GM21526 (cell line): ENCODE data around the gene OR2S2.

ENCODE experiments used
- ATAC-seq: cut with Tn5 transposase; IDR thresholded peaks from one replicate; pipeline ENCODE4 v1.9.1; 2021; ENCODE audit warnings: moderate library complexity; ENCODE audit not compliant: unreplicated experiment, low FRiP score

OR2S2 gene

DNA sequence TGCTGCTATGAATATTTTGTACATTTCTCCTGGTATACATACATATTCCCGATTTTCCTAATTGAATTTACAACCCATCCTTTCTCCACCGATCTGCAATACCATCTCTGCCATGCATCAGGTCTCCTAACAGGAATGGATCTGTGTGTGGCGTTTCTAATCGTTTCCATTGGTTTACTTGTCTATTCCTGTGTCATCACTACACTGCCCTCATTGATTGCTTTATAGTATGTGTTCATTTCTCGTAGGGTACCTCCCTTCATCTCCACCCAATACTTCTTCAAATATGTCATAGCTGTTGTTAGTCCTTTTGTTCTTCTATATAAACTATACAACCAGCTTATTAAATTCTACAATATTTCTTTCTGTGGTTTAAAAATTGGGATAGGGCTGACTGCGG is 7.1 kb upstream of the OR2S2 start:
- no peak for ATAC-seq

DNA sequence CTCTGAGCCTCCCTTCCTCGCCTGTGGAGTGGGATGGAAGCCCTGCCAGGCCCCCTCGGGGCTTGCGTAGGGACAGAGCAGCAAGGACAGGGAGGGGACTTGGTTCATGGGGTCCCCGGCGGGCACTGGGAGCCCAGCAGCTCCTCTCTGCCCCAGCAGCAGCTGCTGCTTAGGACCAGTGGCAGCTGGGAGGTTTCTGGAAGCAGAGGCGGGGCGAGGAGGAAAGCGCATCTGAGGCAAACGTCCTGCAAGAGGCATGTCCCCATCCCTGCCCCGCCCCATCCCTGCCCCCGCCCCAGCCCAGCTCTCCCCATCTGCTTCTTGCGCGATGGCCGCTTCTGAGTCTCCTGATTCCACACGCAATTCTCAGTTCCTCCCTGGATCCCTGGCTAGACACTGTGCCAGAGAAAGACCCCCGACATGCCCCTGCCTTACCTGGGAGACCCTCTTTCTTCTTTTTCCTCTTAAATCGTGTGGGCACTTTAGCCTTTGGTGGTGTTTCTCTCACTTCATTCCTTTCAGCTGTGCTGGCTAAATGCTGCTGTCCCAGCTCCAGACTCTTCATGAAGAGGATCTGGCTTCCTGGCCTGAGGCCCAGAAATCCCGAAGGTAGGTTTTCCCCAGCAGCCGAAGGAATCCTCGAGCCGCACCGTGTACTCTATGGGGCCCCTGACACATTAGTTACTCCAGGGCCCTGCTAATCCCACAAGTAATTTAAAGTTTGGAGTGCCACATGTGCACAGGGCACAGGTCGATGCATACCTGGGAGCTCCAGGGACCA is 4.4 kb upstream of the OR2S2 start:
- ATAC-seq = no peak

DNA sequence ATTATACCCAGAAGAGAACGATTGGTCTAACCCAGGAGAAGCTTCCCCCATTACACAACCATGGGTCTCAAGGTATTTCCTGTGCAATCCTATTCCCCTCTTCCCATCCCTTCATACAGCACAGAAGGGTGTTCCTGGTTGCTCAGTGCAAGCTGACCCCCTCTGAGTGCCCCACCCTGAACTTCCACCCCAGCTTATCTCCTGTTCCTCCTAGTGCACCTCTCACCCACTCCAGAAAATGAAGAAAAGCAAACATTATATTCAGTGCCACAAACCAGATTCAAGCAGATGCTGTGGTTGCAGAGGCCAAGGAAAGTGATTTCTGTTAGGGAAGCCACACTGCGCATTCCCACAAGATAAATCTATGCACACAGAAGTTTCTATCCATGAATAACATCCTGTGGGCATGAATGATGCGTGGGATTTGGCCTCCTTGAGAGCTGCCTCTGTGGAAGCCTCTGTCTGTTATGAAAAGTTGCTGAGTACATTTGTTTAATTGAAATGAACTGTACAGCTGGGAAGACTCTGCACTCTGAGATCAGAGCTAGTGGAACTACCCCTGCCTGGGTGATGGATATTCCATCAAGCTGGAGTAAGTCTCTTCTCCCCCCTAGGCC is 2.2 kb upstream of the OR2S2 start:
- no peak for ATAC-seq

DNA sequence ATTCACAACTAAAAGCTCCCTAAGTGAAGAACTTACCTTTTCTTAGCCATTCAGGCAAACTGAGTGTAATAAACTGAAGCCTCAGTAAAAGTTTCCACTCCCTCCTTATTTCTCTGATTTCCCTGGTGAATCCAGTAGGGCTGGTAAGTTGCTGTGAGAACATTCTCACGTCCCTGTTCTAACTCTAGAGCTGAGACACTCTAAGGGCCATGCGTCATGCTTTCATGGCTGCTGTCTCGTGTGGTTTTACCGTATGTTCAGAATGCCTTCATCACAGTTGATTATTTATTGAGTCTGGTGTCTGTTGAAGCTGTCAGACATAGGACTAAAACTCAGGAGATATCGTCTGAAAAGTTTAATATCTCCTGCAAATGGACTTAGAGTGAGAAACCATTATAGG is 1.3 kb downstream of the OR2S2 start:
- no peak for ATAC-seq

DNA sequence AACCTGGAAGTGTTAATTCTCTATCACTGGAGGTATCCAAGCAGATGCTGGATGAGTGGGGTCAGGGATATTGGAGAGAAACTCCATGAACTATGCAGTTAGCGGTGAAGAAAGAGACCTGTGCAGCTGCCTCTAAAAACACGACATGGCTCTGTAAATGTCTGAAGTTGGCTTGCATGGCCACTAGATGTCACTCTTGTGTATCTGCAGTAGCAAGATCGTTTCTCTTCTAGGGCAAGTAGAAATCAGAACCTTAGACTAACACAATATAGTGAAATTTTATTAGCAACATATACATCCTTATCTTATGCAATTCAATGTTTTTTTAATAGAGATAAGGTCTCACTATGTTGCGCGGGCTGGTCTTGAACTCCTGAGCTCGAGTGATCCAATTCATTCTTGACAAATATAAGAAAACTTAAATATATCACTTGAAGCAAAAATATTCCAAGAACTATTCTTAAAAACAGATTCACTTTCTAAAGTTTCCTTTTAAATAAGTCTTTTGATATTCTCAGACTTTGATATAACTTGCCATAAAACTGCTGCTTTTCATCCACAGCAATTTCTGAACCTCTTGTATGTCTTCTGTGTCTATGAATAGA is 2.9 kb downstream of the OR2S2 start:
- ATAC-seq = no peak

DNA sequence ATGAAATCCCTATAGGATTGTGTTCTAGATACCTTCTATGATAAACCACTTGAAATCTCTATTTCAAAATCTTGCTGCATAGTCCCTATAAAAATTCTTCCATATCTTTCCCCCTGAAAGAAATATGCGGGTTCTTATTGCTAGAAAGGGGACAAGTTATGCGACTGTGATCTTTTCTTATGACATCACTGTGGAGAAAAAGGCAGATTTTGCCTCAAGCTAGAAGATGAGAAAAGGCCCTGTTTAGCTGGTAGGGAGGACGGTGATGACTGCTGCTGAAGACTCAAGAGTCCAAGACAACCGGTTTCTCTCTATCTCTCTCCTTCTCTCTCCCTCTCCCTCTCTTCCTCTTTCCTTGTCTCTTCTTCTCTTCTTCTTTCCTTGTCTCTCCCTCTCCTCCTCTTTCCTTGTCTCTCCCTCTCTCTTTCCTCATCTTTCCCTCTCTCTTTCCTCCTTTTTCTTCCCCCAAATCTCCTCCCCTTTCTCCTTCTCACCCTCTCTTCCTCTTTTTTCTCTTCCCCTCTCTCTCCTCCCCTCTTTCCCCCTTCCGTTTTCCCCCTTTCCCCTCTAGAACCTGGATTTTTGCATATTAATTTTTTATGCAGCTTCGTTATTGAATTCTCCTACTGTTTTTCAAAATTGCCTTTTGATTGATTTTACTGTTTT is 5.3 kb downstream of the OR2S2 start:
- no peak for ATAC-seq

DNA sequence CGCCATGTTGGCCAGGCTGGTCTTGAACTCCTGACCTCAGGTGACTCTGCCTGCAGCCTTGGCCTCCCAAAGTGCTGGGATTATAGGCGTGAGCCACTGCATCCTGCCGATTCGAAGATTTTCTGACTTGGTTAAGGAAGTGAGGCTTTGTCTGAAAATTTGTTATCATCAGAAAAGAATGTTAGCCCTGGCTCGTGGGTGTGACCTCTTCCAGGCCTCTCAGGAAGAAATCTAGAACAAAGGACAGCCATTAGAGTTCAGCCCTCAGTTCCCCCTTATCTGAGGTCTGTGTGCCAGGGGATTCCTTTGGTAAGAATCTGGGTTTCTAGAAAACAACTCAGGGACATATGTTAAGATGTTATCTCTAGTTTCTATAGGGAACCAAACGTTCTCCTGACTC is 6.2 kb downstream of the OR2S2 start:
- ATAC-seq = no peak

DNA sequence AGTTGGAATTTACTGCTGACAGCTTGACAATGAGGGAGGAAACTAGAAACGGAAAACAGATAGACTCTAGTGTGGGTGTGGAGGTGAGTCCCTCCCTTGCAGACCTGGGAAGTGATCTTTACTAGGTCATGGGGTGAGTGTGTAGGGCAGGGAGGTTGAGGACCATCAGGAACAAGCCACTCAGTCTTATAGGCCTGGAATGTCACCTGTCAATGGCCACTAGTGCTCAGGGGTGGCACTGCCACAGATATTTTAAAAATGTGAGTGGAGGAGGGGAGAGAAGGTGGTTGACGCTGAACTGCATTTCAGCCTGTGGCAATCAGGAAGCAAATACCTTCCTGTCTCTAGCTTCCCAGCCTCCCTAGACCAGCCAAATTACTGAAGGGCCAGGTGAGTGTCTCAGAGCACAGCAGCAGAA is 9.0 kb downstream of the OR2S2 start:
- no peak for ATAC-seq

DNA sequence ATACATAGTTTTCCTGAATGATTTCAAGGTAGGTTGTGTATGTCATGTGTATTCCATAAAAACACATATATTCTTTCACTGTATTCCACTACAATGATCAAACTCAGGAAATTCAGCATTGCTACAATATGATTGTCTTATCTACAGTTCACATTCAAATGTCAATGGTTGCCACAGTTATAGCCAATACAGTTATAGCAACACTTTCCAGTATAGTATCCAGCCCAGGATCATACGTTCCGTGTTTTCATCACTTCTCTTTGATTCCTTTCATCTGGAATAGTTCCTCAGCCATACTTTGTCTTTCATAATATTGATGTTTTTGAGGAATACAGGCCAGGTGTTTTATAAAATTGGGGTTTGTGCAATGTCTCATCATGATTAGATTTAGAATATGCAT is 9.5 kb downstream of the OR2S2 start:
- ATAC-seq = no peak

DNA sequence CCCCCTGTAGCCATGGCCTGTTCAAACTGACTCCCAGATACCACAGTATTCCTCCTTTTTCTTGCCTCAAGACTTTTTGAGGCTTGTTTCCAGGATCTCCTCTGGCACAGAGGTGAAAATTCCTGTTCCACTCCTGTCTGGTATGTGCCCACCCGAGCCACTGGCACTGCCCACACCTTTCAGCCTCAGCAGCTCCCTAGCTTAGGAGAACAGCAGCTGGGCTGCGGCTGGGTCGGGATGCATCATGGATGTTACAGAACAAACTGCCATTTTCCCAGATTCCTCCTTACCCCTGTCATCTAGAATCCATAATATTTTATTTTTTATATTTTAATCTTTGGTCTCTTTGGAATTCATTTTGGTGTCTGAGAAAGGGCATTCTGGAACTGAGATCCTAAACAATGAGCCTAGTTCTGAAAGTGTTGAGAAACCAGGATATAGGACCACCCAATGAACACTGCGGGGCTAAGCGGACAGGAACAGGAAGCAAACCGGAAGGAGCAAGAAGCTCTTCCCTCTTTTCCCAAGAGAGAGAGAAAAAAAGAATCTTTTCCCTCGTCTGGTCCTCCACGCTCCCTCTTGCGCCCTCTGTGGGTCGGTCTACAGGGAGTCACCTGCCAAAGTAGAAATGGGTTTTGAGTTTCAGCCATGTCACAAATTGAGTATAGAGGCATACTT is 12.5 kb downstream of the OR2S2 start:
- no peak for ATAC-seq

DNA sequence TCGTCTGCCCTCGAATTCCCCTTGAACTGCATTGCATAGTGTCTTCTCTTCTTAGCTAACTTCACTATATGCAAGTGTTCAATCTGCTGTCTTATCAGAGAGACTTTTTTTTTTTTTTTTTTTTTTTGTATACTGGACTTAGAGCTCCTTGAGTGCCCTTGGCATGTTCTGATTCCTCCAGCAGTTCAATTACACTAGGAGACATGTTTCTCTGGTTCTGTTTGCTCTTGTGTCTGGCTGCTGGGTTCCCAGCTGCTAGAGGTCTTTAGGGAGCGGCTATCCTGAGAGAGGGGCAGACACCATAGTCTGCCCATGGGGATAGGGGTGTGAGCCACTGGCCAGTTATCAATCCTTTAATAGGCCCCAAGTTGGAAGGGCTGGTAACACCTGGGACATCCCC is 13.1 kb downstream of the OR2S2 start:
- no peak for ATAC-seq

DNA sequence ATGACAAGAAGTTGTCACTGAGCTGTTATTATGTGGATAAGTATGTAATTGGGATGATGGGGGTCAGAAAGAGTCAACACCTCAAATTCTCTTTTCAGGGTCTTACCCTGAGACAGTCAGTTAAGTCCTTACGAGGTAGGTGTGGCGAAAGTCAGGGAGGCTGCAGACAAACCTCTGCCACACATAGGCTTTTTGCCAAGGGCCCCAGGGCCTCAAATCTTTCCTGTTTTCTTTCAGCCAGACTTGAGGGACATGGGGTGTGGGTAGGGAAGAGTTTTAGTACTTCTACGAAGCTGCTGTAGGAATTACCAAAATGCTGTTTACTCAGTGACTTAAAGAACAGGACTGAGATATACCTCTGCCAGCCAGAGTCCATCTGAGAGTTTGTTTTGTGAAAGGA is 13.8 kb downstream of the OR2S2 start:
- no peak for ATAC-seq

DNA sequence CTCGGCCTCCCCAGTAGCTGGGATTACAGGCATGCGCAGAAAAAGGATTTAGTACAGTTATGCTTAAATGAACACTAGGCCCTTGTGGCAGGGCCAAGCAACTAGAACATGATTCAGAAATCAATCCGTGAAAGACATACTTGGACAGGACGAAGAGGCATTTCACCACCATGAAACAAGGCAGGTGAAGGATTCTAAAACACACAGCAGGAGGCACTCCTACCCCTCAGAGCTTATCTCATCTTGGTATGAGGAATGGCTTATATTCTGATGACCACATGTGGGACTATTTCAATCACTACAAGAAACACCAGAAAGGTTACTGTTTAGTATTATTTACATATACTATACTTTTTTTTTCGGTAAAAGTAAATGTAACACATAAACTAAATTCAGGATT is 15.7 kb downstream of the OR2S2 start:
- no peak for ATAC-seq

DNA sequence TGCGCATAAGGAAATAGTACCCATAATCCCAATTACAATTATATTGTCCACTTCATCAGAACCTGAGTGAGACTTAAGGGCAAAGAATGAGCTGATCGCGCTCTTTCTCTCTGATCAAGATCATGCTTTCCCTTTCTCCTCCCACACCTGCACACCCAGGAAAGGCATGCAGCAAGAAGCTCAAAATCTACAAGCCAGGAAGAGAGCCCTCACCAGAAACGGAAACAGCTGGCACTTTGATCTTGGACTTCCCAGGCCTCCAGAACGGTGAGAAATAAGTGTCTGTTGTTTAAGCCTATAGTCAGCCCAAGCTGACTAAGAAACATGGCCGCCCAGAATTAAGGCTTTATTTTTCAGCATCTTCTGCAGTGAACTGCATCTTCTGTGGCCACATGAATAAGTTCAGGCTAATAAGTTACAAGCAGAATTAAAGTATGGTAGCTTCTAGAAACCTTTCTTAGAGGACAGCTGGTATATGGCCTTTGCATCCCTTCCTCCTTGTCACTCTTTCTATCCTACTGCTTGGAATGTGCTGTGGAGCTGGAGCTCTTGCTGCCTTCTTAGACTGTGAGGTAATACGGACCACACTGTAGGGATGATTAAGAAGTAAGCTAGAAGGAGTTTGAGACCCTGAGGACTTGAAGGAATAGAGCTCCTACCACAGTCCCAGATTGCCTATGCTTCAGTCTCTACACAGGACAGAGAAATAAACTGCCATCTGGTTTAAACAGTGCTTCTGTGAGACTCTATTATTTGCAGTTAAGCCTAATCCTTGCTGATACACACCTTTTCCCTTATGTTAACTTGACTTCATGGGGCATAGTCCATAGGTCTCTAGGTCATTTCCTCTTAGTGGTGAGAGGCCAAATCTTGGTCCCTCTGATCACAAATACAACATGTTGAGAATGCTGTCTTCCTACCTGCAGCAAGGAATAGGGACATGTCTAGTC is 17.2 kb downstream of the OR2S2 start:
- ATAC-seq = no peak

DNA sequence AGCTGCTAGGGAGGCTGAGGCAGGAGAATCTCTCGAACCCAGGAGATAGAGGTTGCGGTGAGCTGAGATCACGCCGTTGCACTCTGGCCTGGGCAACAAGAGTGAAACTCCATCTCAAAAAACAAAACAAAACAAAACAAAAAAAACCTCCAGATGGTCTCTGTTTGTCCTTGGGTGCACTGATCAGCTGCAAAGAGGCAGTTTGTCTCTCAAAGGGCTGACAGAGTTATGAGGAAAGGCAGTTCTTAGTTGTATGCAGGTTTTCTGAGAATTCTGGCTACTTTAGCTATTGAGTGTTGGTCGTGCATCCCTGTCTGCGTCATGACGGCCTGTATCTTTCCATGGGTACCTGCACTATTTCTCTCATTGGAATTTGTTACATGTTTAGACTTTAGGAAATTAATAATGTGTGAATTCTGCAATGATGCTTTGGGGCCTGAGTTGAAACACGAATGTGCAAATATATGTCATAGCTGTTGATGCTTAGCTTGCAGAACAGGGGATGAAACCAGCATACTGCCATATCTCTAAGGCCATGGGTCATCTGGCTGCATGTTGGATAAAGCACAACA is 18.2 kb downstream of the OR2S2 start:
- ATAC-seq = no peak

DNA sequence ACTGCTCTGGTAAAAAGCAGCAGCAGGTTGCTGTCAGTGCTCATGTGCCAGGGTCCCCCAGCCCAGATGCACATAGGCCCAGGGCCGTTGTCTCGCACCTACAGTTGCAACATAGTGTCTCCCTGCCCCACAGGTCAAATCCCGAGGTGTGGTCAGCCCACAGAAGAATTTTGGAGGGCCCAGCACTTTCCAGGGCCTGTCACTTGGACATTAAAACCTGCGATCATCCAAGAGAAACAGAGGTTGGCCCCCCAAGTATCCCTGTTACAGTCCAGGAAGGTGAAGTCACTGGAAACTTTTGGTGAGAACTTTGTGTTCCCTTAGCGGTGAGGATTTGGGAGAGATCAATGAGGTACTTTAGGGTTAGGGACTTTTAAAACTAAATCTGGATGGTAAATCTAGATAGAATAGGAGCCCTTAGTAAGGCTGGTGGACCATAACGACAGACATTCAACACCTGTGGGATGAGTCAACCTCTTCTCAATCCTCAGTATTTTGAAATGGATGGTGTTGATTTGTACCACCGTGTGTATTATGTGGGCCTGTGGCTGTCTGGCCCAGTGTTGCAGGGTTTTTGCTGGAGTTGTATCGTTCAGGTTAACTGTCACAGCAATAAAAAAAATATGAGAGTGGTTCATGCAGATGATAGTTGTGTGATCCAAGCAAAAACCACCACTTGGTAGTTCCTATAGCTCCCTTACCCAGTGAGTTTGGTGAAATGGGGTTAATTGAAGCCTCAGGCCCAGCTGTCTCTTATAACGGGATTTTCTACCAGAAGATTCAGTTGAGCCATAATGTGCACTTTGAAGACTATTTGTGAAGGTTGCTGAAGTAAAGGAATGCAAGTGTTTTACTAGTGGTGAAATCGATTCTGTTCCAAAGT is 19.2 kb downstream of the OR2S2 start:
- no peak for ATAC-seq

DNA sequence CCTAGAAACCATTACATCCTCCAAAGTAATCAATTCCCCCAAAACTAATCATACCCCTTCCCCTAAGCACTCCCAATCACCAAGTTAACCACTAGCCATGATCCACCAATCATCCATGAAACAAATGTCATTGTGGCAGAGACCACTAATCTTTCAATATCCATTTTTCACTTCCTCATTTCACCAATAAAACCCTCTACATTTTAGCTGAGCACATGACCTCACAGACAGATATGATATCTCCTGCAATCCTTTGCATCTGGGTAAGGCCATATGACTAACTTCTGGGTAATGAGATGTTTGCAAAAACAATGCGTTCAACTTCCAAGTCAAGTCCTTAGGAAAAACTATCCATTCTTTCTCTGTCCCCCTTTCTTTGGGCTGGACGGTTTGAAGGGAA is 20.7 kb downstream of the OR2S2 start:
- no peak for ATAC-seq

DNA sequence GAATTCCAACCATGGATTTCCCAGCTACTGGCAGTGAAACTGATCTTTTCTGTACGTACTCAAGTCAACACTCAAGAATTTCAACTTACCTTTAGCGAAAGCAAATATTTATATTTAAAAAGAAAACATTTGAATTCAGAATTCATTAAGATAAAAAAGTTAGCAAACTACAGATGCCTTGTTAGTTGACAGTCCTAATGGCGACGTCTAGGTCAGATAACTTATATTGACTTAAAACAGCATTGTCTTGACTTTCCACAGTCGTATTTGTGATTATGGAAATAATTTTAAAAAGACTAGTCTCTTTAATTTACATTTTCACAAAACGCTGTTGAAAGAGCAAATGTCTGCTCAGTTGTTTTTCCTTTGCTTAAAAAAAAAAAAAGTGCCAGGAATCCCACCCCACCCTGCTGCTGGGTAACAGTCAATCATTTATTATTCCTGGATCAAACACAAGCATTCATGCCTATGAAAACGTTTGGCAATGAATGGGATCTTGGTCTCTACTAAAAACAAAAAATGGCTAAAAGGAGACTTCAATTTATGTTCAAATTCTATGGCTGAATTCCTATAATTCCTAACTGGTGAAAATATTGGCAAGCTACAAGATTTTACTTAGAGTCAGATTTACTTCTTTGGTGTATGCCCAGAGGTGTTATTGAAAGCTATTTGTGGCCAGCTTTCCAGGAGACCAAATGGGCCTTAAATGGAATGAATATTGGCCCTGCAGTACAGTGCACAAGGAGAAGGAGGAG is 22.0 kb downstream of the OR2S2 start:
- no peak for ATAC-seq
